ENCODE results near the gene EIF4G3.

EIF4G3 gene

DNA sequence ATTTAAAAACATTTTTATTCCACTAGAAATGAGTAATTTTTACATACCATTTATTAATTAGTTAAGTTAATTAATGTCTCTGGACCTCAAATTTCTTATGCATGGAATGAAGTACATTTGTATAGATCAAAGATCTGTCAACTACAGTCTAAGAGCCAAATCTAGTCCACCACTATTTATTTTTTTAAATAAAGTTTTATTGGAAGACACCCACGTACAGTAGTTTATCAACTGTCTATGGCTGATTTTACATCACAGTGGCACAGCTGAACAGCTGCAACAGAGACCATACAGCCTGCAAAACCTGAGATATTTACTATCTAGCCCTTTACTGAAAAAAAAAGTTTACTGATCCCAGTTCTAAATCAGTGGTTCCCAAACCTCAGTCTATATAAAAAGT, 201.0 kb downstream of the EIF4G3 start:
- intact Hi-C loops (cut with DNase I) = no loop called here
- no peak for DNase-seq

DNA sequence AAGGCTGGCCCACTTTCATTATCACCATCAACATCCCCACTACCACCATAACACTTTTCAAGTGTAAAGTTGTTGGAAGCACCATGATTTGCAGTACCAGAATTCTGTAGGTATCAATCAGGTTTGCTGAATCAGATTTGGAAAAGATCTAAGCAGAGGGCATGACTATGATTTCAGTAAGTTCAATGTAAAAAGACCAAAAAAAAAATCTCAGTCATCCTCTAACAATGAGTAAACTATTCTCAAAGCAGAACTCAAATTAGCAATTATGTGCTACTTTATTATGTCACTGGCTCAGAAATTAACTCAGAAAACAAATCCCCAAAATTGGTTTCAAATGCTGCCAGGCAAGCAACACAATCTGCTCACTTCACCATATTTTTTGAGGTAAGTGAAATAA, 201.7 kb downstream of the EIF4G3 start:
- no peak for DNase-seq
- intact Hi-C loops (cut with DNase I) = no loop called here

DNA sequence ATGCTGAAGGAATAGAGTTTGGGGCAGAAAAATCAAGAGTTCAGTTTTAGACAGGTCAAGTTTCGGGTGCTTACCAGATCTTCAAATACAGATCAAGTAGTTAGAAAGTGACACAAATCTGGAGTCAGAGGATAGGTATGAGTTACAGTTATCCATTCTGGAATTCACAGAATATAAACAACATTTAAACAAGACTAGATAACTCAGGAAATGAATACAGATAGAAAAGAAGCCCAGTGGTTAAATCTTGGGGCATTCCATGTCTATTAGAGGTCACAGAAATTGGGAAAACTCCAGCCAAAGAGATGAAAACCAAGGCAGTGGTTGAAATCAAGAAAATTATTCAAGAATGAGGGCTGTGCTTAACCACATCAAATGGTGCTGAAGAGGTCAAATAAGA, 202.6 kb downstream of the EIF4G3 start:
- DNase-seq = no peak
- intact Hi-C loops (cut with DNase I) = no loop called here

- intact Hi-C loops (cut with DNase I) = no loop called here
- DNase-seq = no peak
Observed at GRCh38 chr1:20972855-20973254, 203.8 kb downstream of the EIF4G3 start.

DNA sequence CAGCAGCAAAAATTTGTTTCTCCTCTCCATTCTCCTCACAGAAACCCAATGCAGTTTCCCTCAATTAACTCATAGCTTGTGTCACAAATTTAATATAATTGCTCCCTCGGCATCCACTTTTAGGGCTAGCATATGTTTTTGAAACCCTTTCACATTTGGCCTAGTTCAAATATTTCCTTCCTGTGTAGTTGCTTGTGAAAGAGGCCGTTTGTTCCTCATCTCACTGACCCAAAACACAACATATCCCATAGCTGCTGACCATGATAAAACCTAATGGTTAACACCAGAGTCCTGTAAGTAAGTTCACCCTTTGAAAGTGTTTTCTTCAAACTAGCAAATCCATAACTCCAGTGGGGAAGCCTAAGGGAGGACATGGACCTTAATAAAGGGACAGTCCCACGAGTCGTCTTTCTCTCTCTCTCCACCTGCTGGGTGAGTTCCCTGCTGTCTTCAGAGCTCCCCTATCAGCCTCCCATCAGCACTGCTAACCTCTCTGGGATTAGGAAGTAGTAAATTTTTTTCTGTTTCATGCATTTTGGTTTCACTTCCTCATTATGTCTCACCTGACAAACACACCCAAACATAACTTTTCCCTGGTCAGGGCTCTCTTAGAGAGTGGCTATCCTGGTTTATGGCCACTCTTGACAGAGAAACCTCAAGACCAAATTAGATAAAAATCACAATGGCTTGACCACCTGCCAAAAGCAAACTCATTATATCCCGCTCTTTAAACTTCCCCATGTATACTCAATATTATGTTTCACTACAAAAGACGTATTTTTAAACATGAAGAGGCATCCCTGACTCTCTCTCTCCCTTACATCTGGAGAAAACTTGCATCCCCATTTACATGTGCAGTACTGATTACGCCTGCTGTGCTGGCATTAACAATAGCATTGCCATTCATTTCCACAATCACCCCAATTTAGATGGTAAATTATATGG, 211.9 kb downstream of the EIF4G3 start:
- DNase-seq = no peak

DNA sequence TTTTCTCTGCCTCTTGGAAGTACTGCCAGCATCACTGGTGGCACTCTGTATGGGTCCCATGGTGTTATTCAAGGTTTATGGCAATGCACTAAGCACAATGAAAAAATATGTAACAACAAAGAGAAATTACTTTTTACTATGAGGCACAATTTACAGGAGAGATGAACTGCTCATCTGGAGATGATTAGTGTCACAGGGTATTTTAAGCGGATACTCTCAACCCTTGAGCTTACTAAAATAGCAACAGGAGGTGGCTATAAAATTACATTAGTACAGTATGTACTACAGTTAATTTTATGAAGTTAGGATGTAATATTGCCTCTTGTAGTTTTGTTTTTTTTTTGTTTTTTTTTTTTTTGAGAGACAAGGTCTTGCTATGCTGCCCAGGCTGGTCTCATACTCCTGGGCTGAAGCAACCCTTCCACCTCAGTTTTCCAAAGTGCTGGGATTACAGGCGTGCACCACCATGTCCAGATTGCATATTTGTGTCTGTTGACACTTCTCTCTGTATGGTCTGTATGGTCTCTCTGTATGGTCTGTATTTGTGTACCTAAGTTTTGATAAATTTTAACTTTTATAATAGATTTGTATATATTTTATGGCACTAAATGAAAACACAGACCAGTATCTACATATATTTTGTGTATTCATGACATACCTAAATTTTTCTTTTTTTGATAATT, 214.0 kb downstream of the EIF4G3 start:
- intact Hi-C loops (cut with DNase I) = no loop called here
- DNase-seq = no peak

More for the DNA sequence above, 211.9 kb downstream of the EIF4G3 start:
- intact Hi-C loops (cut with DNase I) = no loop called here

DNA sequence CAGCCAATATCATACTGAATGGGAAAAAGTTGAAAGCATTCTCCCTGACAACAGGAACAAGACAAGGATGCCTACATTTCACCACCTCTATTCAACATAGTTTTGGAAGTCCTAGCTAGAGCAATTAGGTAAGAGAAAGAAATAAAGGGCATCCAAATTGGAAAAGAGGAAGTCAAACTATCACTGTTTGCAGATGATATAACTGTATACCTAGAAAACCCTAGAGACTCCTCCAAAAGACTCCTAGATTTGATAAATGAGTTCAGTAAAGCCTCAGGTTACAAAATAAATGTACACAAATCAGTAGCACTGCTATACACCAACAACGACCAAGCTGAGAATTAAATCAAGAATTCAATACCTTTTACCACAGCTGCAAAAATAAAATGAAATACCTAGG, 218.3 kb downstream of the EIF4G3 start:
- intact Hi-C loops (cut with DNase I) = no loop called here
- no peak for DNase-seq

GRCh38 chr1:20956272-20956671, 220.4 kb downstream of the EIF4G3 start:
- intact Hi-C loops (cut with DNase I) = no loop called here
- DNase-seq = no peak

- intact Hi-C loops (cut with DNase I) = no loop called here
Observed at GRCh38 chr1:20950679-20951078, 226.0 kb downstream of the EIF4G3 start.

GRCh38 chr1:20949871-20950590, 226.7 kb downstream of the EIF4G3 start:
- no peak for DNase-seq
- intact Hi-C loops (cut with DNase I) = no loop called here

More at GRCh38 chr1:20950679-20951078, 226.0 kb downstream of the EIF4G3 start:
- DNase-seq = no peak

DNA sequence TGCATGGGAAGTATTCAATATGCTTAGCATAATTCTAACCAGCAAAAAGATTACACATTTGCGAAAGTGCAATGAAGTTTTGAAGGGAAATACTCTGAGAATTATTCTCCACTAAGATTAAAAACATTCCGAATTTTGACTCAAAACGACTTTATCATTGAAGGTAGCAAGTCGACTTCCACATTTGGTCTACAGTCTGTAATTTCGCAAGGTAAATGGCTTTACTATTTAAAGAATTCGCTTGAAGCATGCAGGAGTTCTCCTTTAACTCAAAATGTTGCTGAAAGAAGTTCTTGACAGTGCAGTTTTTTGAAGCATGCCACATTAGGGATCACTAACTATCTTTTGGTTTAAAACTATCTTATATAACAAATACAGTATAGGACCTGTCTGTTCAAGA, 228.6 kb downstream of the EIF4G3 start:
- no peak for DNase-seq
- intact Hi-C loops (cut with DNase I) = no loop called here

- no peak for DNase-seq
- intact Hi-C loops (cut with DNase I) = no loop called here
Observed at GRCh38 chr1:20947409-20947808, 229.3 kb downstream of the EIF4G3 start.

DNA sequence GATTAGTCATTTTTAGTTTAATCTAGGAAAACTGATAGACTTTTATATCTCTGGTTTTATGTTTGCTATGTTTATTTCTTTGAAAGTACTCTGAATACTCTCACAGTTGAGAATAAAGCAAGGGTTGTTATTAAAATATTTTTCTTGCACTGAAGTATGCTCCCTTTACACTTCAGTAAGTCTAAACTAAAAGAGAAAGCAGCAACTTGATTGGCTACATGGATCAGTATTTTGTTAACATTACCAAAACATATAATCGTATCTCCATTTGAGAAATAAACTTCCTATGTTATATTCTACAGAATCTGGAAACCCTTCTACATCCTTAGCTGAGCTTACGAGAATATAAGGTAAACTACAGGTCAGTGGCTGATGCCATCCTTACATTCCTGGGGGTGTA, 240.1 kb downstream of the EIF4G3 start:
- DNase-seq = no peak
- intact Hi-C loops (cut with DNase I) = no loop called here

DNA sequence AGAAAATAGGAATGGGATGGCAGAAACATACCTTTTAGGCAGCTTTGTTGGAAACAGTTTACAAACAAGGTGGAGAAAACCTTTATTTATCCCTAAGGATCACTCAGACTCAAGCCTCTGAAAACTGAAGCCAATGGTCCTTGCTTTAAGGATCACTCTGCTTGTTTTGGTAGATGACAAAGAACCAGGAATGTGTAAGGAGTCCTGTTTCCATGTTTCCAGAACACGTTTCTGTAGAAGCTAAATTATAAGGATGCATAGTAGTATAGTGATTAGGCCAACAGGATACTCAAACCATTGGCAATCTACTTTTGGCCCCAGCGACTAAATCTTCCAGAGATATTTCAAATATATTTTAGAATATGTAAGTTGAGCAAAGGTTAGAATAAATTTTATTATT, 240.5 kb downstream of the EIF4G3 start:
- DNase-seq = no peak
- intact Hi-C loops (cut with DNase I) = no loop called here

GRCh38 chr1:20935717-20936116, 241.0 kb downstream of the EIF4G3 start:
- no peak for DNase-seq
- intact Hi-C loops (cut with DNase I) = no loop called here

DNA sequence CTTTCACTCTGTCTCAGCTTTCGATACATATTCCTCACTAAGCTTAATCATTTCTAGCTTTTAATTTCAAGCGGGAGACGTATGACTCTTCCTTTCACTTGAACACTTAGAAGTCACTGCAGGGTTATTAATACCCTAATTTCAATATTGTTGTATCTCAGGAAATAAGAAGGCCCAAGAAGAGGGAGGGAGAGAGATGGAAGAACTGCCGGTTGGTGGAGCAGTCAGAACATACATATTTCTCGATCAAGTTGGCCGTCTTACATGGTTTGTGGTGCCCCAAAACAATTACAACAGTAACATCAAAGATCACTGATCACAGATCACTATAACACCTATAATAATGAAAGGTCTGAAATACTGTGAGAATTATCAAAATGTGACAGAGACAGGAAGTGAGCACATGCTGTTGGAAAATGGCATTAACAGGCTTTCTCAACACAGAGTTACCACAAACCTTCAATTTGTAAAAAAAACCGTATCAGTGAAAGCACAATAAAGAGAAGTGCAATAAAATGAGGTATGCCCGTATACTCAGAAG, 244.2 kb downstream of the EIF4G3 start:
- no peak for DNase-seq
- intact Hi-C loops (cut with DNase I) = no loop called here

GRCh38 chr1:20931930-20932436, 244.7 kb downstream of the EIF4G3 start:
- no peak for DNase-seq
- intact Hi-C loops (cut with DNase I) = no loop called here

- no peak for DNase-seq
- intact Hi-C loops (cut with DNase I) = no loop called here
Observed at GRCh38 chr1:20930427-20930826, 246.3 kb downstream of the EIF4G3 start.

- intact Hi-C loops (cut with DNase I) = no loop called here
- no peak for DNase-seq
Observed at GRCh38 chr1:20928146-20928545, 248.6 kb downstream of the EIF4G3 start.

DNA sequence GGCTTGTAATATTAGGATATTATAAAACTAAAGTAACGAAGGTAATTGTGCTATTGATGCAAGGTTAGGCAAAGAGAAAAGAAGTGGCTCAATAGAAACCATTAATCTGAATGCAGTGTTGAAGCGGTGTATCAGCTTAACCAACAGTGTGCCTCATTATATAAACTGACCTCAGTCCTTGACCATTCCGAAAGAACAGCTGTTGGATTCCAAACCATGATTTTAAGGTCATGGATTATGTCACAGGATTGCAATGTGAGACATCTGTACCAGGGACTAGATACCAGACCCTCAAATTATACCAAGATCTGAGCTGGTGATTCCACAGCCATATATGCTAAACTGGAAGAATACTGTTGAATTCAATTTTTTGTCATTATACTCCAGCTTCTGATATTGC, 255.4 kb downstream of the EIF4G3 start:
- DNase-seq = no peak

GRCh38 chr1:20913242-20913641, 263.5 kb downstream of the EIF4G3 start:
- DNase-seq = no peak

More for the DNA sequence above, 255.4 kb downstream of the EIF4G3 start:
- intact Hi-C loops (cut with DNase I) = no loop called here

More at GRCh38 chr1:20913242-20913641, 263.5 kb downstream of the EIF4G3 start:
- intact Hi-C loops (cut with DNase I) = no loop called here

Measured in posterior cingulate gyrus (tissue), 11 donors.